IPS-20b (cell line): ENCODE data around the gene STRBP.

Experiments
- H3K27ac ChIP-seq: one replicate; pipeline ENCODE4 v1.5.1; 2013; ENCODE audit warnings: low read length
- H3K27me3 ChIP-seq: 2 replicates; pipeline ENCODE4 v1.6.1; 2013; ENCODE audit warnings: mild to moderate bottlenecking, low read length, inconsistent platforms; ENCODE audit not compliant: insufficient read depth
- H3K36me3 ChIP-seq: 2 replicates; pipeline ENCODE4 v1.6.1; 2013; ENCODE audit warnings: low read depth, mild to moderate bottlenecking, inconsistent platforms, low read length, moderate library complexity; ENCODE audit not compliant: insufficient read depth
- H3K4me1 ChIP-seq: 2 replicates; pipeline ENCODE4 v1.6.1; 2013; ENCODE audit warnings: mild to moderate bottlenecking, control low read depth, inconsistent platforms, low read length, moderate library complexity; ENCODE audit not compliant: insufficient read depth
- H3K4me3 ChIP-seq: 2 replicates; pipeline ENCODE4 v1.5.1; 2013; ENCODE audit warnings: mild to moderate bottlenecking, low read length, inconsistent platforms
- H3K9ac ChIP-seq: 2 replicates; pipeline ENCODE4 v1.6.1; 2013; ENCODE audit warnings: low read depth, mild to moderate bottlenecking, inconsistent platforms, low read length, moderate library complexity
- H3K9me3 ChIP-seq: 2 replicates; pipeline ENCODE4 v1.6.1; 2013; ENCODE audit warnings: mild to moderate bottlenecking, low read depth, low read length, inconsistent platforms; ENCODE audit not compliant: insufficient read depth

STRBP gene

DNA sequence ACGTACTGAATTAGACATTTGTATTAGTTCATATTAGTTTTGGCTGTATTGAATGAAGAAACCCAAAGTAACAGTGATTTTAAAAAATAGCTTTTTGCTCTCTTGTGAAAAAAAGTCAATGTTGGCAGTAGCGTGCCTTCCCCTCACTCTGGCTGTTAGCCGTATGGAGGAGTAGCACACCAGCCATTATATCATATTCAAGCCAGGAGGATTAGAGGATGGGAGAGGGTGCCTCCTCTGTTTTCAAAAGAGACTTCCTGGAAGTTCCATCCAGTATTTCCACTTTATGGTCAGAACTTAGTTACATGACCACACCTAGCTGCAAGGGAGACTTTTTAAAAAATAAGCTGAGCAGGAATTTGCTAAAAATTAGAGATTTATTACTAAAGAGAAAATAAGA, 193.8 kb downstream of the STRBP start:
- H3K36me3 ChIP-seq, result peaks cover 55% of the 10 kb centered on the region
- H3K4me3 ChIP-seq, result no peak overlapping the region
- H3K27me3 ChIP-seq, result no peaks in the 10 kb centered on the region
- H3K4me1 ChIP-seq, result peaks cover 51% of the 10 kb centered on the region
- no peaks in the 10 kb centered on the region for H3K9me3 ChIP-seq
- H3K27ac ChIP-seq, result no peak overlapping the region
- no peak overlapping the region for H3K9ac ChIP-seq

DNA sequence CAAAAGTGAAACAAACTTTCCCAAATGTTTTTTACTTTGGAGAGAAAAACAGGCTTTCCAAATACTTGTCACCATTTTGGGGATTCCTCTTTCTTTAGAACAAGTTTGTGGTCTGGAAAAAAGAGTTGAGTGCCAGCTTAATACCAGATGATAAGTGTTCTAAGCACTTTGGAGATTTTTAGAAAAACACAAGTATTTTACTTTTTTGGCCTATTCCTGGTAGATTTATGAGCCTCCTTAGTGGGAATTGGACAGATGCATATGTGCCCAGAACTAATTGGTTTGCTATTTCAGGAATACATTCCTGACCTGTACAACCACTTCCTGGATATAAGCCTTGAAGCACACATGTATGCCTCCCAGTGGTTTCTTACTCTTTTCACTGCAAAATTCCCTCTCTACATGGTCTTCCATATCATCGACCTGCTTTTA, 194.4 kb downstream of the STRBP start:
- Histone ChIP-seq H3K4me3 (peak overlapping the region; percentile 38; the same call in 1 of the 2 replicates), H3K4me1 (peaks cover 51% of the 10 kb centered on the region), H3K27me3 (no peaks in the 10 kb centered on the region), H3K36me3 (peaks cover 49% of the 10 kb centered on the region), H3K9ac (peak overlapping the region; percentile 38; the same call in 1 of the 2 replicates), H3K9me3 (no peaks in the 10 kb centered on the region), H3K27ac (peak overlapping the region; percentile 45)

DNA sequence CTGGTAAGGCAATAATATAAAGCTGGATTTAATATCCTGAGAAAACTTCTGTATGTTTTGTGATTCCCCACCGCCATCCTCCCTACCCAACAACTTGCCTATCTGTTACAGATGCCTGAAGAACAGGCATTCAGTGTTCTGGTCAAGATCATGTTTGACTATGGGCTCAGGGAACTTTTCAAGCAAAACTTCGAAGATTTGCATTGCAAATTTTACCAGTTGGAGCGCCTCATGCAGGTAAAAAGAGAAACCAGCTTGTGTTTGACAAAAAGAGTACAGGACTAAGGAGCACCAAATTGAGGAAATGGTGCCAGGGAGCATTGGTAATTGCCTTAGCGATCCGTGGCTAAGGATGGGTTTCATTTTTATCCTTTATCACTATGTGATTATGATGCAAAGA, 194.9 kb downstream of the STRBP start:
- no peaks in the 10 kb centered on the region for H3K9me3 ChIP-seq
- H3K9ac ChIP-seq, result peak overlapping the region; percentile 38; the same call in 1 of the 2 replicates
- H3K27me3 ChIP-seq, result no peaks in the 10 kb centered on the region
- H3K27ac ChIP-seq, result peak overlapping the region; percentile 45
- H3K4me3 ChIP-seq, result peak overlapping the region; percentile 52
- peaks cover 47% of the 10 kb centered on the region for H3K36me3 ChIP-seq
- H3K4me1 ChIP-seq, result peaks cover 51% of the 10 kb centered on the region

DNA sequence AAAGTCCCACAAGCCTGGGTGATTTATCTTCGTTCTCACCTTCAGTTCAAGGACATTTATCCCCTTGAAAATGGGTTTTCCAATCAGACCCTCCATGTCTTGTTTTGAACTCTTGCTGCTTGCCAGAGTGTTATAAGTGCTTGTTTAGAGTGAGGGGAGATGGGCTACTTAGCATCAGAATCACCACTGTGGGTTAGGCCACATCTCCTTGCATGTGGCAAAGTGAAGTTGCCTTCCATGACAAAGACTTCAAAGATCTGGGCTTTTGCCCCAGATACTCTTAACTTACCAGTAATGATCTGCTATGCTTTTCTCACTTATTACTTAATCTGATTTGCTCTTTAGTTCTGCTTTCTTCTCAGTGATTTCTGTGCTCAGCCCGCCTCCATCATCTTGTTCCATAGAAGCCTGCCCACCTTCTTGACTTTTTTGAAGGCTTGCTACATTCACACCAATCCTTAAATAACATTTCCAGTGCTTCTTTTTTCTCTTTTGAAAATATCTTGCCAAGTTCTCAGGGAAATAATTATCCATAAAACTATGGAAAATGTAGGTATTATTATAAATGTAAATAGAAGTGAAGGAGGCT, 195.9 kb downstream of the STRBP start:
- H3K4me3 ChIP-seq, result peak overlapping the region; percentile 52; the same call in 1 of the 2 replicates
- H3K36me3 ChIP-seq, result peaks cover 43% of the 10 kb centered on the region
- H3K27ac ChIP-seq, result peak overlapping the region; percentile 63
- H3K9me3 ChIP-seq, result no peaks in the 10 kb centered on the region
- H3K9ac ChIP-seq, result peak overlapping the region; percentile 38; the same call in 1 of the 2 replicates
- no peaks in the 10 kb centered on the region for H3K27me3 ChIP-seq
- peaks cover 51% of the 10 kb centered on the region for H3K4me1 ChIP-seq
